ENCODE measurements around the gene ADGRG1. TPM values are rescaled to one million over a fixed set of nuclear protein-coding genes. Genes with fewer than 3 reads are reported as not detected.

Gene ADGRG1
- total and polyA plus RNA-seq, 8 donors = 36.4 to 102 (median 79.1) TPM

DNA sequence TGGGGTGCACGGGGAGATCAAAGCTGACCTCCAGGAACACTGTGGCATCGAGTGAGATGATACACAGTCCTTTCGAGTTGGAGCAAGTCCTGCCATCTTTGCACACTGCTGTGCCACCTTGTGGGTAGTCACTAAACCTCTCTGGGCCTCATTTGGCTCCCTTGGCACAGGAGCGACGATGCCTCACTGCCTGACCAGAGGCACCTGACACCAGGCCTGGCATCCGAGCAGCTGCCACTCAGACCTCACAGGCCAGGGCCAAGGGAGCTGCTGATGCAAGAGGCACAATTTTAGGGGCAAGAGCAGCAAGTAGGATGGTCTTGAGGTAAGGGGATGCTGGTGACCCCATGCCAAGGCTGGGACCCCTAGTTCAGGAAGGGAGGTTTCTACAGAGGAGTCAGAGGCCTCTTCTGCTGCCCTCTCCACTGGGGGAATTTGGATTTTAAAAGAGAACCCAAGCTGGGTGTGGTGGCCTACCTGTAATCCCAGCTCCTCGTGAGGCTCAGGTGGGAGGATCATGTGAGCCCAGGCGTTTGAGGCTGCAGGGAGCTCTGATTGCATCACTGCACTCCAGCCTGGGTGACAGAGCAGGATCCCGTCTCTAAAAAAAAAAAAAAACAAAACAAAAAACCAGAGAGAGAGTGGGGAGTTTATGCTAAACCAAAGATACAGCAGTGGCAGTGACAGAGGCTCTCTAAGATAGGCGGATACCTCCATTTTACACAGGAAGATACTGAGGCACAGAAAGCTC lies 6.7 kb upstream of the ADGRG1 start:
- Histone ChIP-seq H3K9me3 (no peaks in the 10 kb centered on the region), H3K4me3 (peak overlapping the region in 2 of 4 donors; percentile 63 to 66), H3K4me1 (peaks cover 31 to 44% (median 32%) of the 10 kb centered on the region in 3 donors), H3K27ac (peak overlapping the region in 3 of 4 donors; percentile 33 to 95 (median 95)), H3K27me3 (no peaks in the 10 kb centered on the region), H3K36me3 (no peaks in the 10 kb centered on the region)
- ATAC-seq (no peak), FAIRE-seq (no peak), DNase-seq (peak in 3 of 6 donors; percentile 60 to 65 (median 62))
- intact Hi-C loops (cut with DNase I) = no loop called here
- WGBS, 2 donors = 31 to 41% methylated on average over 10 of the region's 10 CpGs
- no peak for TF ChIP-seq CTCF (IDR thresholded peaks at IDR 0.05)

- ATAC-seq (peak in 1 of 4 donors; percentile 1), DNase-seq (peak in 5 of 6 donors; percentile 49 to 71 (median 61)), FAIRE-seq (no peak)
- 45 to 54% methylated on average over 16 of the region's 16 CpGs for WGBS, 2 donors
- H3K4me1 ChIP-seq = peaks cover 31 to 44% (median 32%) of the 10 kb centered on the region in 3 donors
- intact Hi-C loops (cut with DNase I) = no loop called here
- peak overlapping the region in 2 of 4 donors; percentile 74 to 95 for H3K27ac ChIP-seq
- H3K9me3 ChIP-seq = no peaks in the 10 kb centered on the region
- no peaks in the 10 kb centered on the region for H3K27me3 ChIP-seq
- no peaks in the 10 kb centered on the region for H3K36me3 ChIP-seq
- TF ChIP-seq CTCF (IDR thresholded peaks at IDR 0.05) = no peak
- peak overlapping the region in 2 of 4 donors; percentile 8 to 17 for H3K4me3 ChIP-seq
Measured at GRCh38 chr16:57622361-57623250, 5.8 kb upstream of the ADGRG1 start.

DNA sequence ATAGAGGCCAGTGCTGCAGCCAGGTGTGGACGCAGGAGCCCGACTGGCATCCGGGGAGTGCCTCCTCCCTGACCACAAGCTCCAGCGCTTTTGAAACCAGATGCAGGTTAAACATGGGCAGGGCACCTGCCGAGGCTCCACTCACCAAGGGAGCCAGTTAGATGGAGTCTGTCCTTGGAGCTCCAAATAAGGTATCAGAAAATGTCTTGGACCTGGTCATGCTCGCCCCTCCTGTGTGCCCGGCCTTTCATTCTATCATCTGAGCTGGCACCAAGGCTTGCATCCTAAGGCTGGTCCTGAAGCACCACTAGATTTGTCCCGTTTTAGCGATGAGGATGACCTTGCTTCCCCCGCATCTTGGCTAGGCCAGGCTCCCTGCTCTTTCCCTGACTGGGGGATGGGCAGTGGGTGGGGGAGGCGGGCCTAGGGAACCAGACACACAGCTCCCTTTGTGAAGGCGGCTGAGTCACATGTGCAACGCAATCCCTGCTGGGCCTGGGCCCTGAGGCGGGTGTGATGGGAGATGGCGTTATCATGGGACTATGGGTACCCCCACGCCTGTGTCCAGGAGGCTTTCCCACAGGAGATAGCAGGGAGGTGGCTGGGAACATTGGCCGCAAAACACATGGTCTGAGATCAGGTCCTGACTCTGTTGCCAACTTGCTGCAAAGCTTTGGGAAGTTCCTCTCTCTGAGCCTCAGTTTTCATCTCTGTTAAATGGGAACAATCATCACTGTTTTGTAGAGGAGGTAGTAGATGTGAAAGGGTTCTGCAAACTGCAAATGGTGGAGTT lies 5.0 kb upstream of the ADGRG1 start:
- FAIRE-seq (no peak), ATAC-seq (peak; percentile 5 to 23 (median 16)), DNase-seq (peak; percentile 69 to 80 (median 75))
- intact Hi-C loops (cut with DNase I) = no loop called here
- H3K27me3 ChIP-seq = no peaks in the 10 kb centered on the region
- H3K36me3 ChIP-seq = no peaks in the 10 kb centered on the region
- H3K4me1 ChIP-seq = peaks cover 27 to 41% (median 33%) of the 10 kb centered on the region in 3 donors
- peak overlapping the region in 2 of 4 donors; percentile 8 to 17 for H3K4me3 ChIP-seq
- no peak for TF ChIP-seq CTCF (IDR thresholded peaks at IDR 0.05)
- peak overlapping the region in 2 of 4 donors; percentile 74 to 95 for H3K27ac ChIP-seq
- WGBS, 2 donors = 25 to 26% methylated on average over 17 of the region's 17 CpGs
- H3K9me3 ChIP-seq = no peaks in the 10 kb centered on the region

DNA sequence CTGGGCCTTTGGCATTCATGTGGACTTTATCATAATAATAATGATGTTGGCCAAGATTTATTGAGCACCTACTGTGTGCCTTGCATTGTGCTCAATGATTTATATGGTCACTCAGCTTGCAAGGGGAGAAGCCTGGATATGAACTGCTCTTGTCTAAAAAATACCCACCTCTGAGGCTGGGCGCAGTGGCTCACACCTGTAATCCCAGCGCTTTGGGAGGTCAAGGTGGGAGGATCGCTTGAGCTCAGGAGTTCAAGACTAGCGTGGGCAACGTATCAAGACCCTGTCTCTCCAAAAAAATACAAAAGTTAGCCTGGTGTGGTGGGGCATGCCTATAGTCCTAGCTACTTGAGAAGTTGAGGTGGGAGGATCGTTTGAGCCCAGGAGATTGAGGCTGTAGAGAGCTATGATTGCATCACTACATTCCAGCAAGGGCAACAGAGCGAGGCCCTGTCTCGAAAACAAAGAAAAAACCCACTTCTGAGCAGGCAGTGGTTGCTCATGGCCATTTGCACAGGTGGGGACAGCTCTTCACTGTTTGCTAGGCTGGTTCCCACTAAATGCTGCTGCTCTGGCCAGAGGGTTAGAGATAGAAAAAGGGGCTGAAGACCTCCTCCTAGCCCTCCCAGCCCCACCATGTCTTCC lies 4.3 kb upstream of the ADGRG1 start:
- Histone ChIP-seq H3K27ac (peak overlapping the region in 1 of 4 donors; percentile 74), H3K4me3 (no peak overlapping the region), H3K36me3 (no peaks in the 10 kb centered on the region), H3K9me3 (no peaks in the 10 kb centered on the region), H3K4me1 (peaks cover 20 to 36% (median 26%) of the 10 kb centered on the region in 3 donors), H3K27me3 (no peaks in the 10 kb centered on the region)
- ATAC-seq = no peak
- FAIRE-seq = no peak
- WGBS, 2 donors = 84 to 85% methylated on average over 8 of the region's 8 CpGs
- DNase-seq = peak in 2 of 6 donors; percentile 6 to 12
- TF ChIP-seq CTCF (IDR thresholded peaks at IDR 0.05) = no peak
- intact Hi-C loops (cut with DNase I) = no loop called here
